HG03442 (cell line): ENCODE results near the gene MAGEC1.
"Not testable (repeated sequence)": the region's sequence is repeated elsewhere in the genome, so short reads cannot be mapped to it uniquely, and the experiment has no call there.

ENCODE experiments used
- ATAC-seq: cut with Tn5 transposase; IDR thresholded peaks from one replicate; pipeline ENCODE4 v1.9.1; 2021; ENCODE audit warnings: mild to moderate bottlenecking, moderate library complexity; ENCODE audit not compliant: unreplicated experiment

The MAGEC1 gene

GRCh38 chrX:141903400-141904155 is at the start of gene MAGEC1:
MAGEC1 (plus strand) TSS chrX:141903894; CDS start chrX:141905073, 1,179 bp downstream.
- ATAC-seq = no peak

DNA sequence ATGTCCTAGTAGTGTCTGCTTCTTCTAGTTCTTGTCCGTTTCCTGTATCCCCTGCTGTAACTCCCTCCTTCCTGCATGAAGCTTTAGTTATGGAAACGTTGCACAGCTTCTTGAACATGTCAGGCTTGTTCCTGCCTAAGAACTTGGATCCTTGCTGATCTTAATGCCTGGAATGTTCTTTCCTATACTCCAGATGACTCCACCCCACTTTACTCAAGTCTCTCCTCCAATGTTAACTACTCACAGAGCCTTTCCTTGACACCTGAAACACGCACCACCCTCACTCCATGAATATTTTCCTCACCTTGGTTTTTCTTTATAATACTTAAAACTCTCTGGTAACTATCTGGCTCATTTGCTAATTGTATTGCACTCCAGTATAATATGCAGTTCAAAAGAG is 46.2 kb upstream of the MAGEC1 start:
- no peak for ATAC-seq

GRCh38 chrX:141879616-141880015 is 24.1 kb upstream of the MAGEC1 start:
- no peak for ATAC-seq

- ATAC-seq = not testable (repeated sequence)
Observed at GRCh38 chrX:141888811-141889210, 14.9 kb upstream of the MAGEC1 start.

GRCh38 chrX:141894733-141895132 is 9.0 kb upstream of the MAGEC1 start:
- no peak for ATAC-seq

- ATAC-seq = no peak
Observed at GRCh38 chrX:141897690-141898089, 6.0 kb upstream of the MAGEC1 start.

DNA sequence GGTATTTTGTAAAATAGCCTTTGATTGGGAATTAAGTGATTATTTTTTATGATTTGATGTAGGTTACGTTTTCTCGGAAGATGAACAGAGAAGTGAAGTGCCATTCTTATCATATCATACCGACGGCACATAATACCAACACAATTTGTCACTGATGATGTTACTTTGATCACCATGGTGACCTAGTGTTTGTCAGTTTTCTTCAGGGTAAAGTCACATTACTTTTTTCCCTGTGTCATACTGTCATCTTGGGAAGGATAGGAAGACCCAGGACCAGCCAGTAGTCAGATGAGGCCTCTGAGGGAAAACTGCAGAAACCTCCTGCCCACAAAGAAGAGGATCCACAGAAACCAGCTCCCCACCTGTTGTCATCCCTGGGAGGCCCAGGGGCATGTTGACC is 1.3 kb upstream of the MAGEC1 start:
- no peak for ATAC-seq

DNA sequence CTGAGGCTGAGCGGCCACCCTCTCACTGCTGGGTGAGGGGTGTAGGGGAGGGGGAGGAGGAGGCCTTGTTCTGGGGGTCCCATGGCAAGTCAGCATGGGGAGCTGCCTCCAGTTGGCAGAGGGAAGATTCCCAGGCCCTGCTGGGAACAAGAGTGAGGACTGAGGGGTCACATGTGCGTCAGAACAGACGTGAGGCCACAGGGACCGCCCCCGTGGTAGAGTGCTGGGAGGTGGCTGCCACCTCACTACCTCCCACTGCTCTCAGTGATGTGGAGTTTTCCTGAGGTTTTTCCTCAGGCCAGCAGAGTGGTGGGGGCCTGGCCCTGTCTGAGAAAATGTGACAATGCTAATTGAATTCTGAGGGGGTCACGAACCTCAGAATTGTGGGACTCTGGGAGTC is 568 bp downstream of the MAGEC1 start:
- ATAC-seq = no peak

DNA sequence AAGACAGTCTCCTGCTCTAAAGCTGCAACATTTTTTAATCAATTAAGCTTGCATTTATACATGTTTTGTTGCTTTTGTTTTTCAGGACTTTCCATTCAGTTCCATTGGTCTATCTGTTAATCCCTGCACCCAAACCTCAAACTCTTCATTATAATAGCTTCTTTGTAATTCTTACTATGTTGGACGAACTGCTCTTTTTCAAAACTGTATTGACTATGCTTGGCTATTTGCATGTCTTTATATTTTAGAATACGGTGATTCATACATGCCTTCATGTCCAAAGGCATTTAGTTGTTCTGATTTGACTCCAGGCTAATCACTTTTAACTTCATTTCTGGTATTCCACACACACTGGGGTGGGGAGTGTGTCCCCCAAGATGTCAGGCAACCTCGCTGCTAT is 14.1 kb downstream of the MAGEC1 start:
- ATAC-seq = no peak

- no peak for ATAC-seq
Observed at GRCh38 chrX:141924293-141924692, 20.6 kb downstream of the MAGEC1 start.

- no peak for ATAC-seq
Observed at GRCh38 chrX:141928432-141928831, 24.7 kb downstream of the MAGEC1 start.

GRCh38 chrX:141934059-141934641 is 30.5 kb downstream of the MAGEC1 start:
- no peak for ATAC-seq

GRCh38 chrX:141935645-141936044 is 32.0 kb downstream of the MAGEC1 start:
- no peak for ATAC-seq

DNA sequence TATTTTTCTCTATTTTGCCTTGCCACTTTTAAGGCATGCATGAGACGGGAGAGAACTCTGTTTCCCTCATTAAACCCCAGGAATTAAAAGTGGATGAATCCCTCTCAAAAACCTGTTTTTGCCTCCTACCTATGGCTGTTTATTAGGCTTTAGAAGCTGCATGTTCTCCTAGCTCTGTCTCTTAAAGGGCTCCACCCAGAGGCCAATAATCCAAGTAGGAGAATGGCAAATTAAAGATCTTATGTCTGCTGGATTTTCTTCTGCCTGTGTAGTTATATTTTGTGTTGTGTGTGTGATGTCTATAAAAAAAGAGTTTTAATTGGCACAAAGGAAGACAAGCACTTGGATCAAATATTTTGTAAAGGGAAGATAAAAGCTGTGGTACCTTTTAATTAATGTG is 32.4 kb downstream of the MAGEC1 start:
- ATAC-seq = no peak

DNA sequence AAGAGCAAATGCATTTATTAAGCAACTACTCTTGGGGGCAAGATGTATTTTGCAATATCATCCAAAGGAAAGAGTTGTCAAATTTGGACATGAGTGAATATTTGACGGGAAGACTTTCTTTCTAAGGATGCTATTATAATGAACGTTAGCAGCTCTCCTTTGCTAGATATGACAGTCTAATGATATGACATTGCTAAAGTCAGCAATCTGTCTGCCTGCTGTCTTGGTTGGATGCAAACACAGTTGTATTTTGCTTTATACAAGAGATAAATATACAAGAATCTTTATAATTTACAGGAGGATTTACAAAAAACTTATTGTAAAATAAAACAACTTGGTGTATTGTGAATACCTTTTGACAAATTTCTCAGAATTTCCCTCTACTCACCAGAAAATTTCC is 37.5 kb downstream of the MAGEC1 start:
- no peak for ATAC-seq

- ATAC-seq = no peak
Observed at GRCh38 chrX:141945426-141945825, 41.7 kb downstream of the MAGEC1 start.

DNA sequence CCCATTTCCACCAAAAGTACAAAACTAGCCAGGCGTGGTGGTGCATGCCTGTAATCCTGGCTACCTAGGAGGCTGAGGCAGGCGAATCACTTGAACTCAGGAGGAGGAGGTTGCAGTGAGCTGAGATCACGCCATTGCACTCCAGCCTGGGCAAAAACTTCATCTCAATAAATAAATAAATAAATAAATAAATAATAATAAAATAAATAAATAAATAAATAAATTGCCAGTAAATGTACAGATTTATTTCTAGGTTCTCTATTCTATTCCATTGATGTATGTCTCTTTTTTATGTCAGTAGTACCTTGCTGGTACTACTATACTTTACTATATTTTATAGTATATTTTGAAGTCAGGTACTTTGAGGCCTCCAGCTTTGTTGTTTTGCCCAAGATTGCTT is 43.7 kb downstream of the MAGEC1 start:
- no peak for ATAC-seq

DNA sequence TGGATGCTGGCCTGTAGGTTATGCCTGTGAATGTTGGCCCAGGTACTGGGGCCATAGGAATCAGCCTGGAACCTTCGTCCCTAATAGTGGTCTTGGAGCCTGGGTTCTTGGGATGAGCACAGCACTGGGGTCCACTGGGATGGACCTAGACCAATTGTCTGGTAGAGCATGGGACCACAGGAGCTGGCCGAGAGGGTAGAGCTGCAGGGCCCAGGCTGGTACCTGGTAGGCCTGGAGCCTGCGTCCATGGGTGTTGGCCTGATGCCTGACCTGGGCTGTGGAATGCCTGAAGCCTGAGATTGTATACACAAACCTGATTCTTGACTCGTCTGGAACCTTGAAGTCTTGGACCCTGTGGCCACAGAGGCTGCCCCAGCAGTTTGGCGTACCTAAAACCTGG is 48.9 kb downstream of the MAGEC1 start:
- no peak for ATAC-seq

DNA sequence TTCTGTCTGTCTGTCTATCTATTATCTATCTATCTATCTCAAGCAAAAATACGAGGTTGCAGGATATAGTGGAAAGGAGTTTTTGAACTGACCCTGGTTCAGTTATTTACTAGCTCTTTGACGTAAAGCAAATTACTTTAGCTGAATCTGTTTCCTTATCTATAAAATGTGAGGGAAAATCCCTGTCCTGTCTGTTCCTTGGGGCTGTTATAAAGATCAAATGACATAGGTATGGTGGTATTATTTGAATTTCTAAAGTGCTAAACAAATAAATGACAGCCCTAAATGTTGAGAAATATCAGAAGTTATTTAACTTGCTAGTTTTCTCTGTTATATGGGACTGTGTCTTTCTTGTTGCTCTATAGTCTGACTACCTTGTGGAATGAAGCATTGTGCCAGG is 55.0 kb downstream of the MAGEC1 start:
- no peak for ATAC-seq
